HepG2 (cell line): ENCODE measurements around the gene ZNF132. TPM values are rescaled to one million over a fixed set of nuclear protein-coding genes. Genes with fewer than 3 reads are reported as not detected.

Experiments used
- BRCA1 ChIP-seq: sonication (generic); formaldehyde crosslinking; IDR thresholded peaks from 2 replicates; pipeline ENCODE4 v1.4.0; 2020; ENCODE audit warnings: missing genetic modification reagents
- CBFB ChIP-seq: sonication (generic); formaldehyde crosslinking; IDR thresholded peaks from 2 replicates; pipeline ENCODE4 v1.4.0; 2020; ENCODE audit warnings: missing genetic modification reagents
- ERF ChIP-seq: IDR thresholded peaks from 2 replicates; pipeline ENCODE4 v1.6.1; 2018; ENCODE audit warnings: missing biosample characterization, missing genetic modification reagents
- EZH2 ChIP-seq: conservative IDR thresholded peaks from 2 replicates; pipeline ENCODE4 v1.6.1; 2012; ENCODE audit warnings: mild to moderate bottlenecking, low read depth, low read length, moderate library complexity
- KDM4B ChIP-seq: sonication (generic); formaldehyde crosslinking; IDR thresholded peaks from 2 replicates; pipeline ENCODE4 v1.4.0; 2020; ENCODE audit warnings: missing genetic modification reagents
- MAFF ChIP-seq: IDR thresholded peaks from 2 replicates; pipeline ENCODE4 v1.6.1; 2011; ENCODE audit warnings: low read depth, low read length, improper control_type of control experiment
- NFATC3 ChIP-seq: sonication (generic); formaldehyde crosslinking; IDR thresholded peaks from 2 replicates; pipeline ENCODE4 v1.5.1; 2020; ENCODE audit warnings: mild to moderate bottlenecking, missing genetic modification reagents
- NFE2L2 ChIP-seq: fragments of 150-350 bp; IDR thresholded peaks from 2 replicates; pipeline ENCODE4 v1.6.1; 2014; ENCODE audit warnings: low read length
- NR2F6 ChIP-seq, 2 experiments: IDR thresholded peaks; 2 replicates each; pipeline ENCODE4 v1.6.1; 2016; ENCODE audit warnings: antibody characterized with exemption in 1 of 2, mild to moderate bottlenecking in 1 of 2
- PAXIP1 ChIP-seq: sonication (generic); formaldehyde crosslinking; conservative IDR thresholded peaks from 2 replicates; pipeline ENCODE4 v1.4.0; 2020; ENCODE audit warnings: mild to moderate bottlenecking, missing genetic modification reagents, moderate library complexity
- PCBP2 ChIP-seq: fragments of 200-400 bp; formaldehyde crosslinking; optimal IDR thresholded peaks from 2 replicates; pipeline ENCODE3; 2018; ENCODE audit warnings: low read length, low read depth; ENCODE audit not compliant: poor library complexity, severe bottlenecking
- PHF21A ChIP-seq: sonication (generic); formaldehyde crosslinking; IDR thresholded peaks from 2 replicates; pipeline ENCODE4 v1.5.0; 2020; ENCODE audit warnings: mild to moderate bottlenecking, missing genetic modification reagents
- XBP1 ChIP-seq: sonication (generic); formaldehyde crosslinking; IDR thresholded peaks from 2 replicates; pipeline ENCODE4 v1.5.0; 2020; ENCODE audit warnings: missing genetic modification reagents
- ZBTB25 ChIP-seq: IDR thresholded peaks from 2 replicates; pipeline ENCODE4 v1.6.1; 2018; ENCODE audit warnings: missing genetic modification reagents
- ZFY ChIP-seq: sonication (generic); formaldehyde crosslinking; IDR thresholded peaks from 2 replicates; pipeline ENCODE4 v1.4.0; 2020; ENCODE audit warnings: missing genetic modification reagents
- ZNF326 ChIP-seq: sonication (generic); formaldehyde crosslinking; IDR thresholded peaks from 2 replicates; pipeline ENCODE4 v1.4.0; 2020; ENCODE audit warnings: missing genetic modification reagents, borderline replicate concordance
- ZNF430 ChIP-seq: sonication (generic); formaldehyde crosslinking; IDR thresholded peaks from 2 replicates; pipeline ENCODE4 v1.9.0; 2021; ENCODE audit warnings: mild to moderate bottlenecking, missing genetic modification reagents
- ZNF501 ChIP-seq: sonication (generic); formaldehyde crosslinking; IDR thresholded peaks from 2 replicates; pipeline ENCODE4 v1.5.1; 2020; ENCODE audit warnings: mild to moderate bottlenecking, moderate library complexity, missing genetic modification reagents
- ZNF616 ChIP-seq: sonication (generic); formaldehyde crosslinking; IDR thresholded peaks from 2 replicates; pipeline ENCODE4 v1.5.0; 2020; ENCODE audit warnings: low read depth, mild to moderate bottlenecking, missing genetic modification reagents
- ZNF672 ChIP-seq: sonication (generic); formaldehyde crosslinking; IDR thresholded peaks from 2 replicates; pipeline ENCODE4 v1.8.1; 2022; ENCODE audit warnings: missing genetic modification reagents
- ZNF768 ChIP-seq: sonication (generic); formaldehyde crosslinking; IDR thresholded peaks from 2 replicates; pipeline ENCODE4 v1.4.0; 2020; ENCODE audit warnings: missing genetic modification reagents
- ZNF781 ChIP-seq: sonication (generic); formaldehyde crosslinking; IDR thresholded peaks from 2 replicates; pipeline ENCODE4 v1.5.1; 2020; ENCODE audit warnings: borderline replicate concordance, mild to moderate bottlenecking, missing genetic modification reagents; ENCODE audit errors: not compliant biosample characterization
- ZNF792 ChIP-seq: IDR thresholded peaks from 2 replicates; pipeline ENCODE4 v1.6.1; 2016
- ZXDC ChIP-seq: sonication (generic); formaldehyde crosslinking; IDR thresholded peaks from 2 replicates; pipeline ENCODE4 v1.5.0; 2020; ENCODE audit warnings: mild to moderate bottlenecking, missing genetic modification reagents
- polyA plus RNA-seq, 8 experiments: library from polyadenylated mRNA; depleted of rRNA in 3 of 8; stranded (reverse) in 7 of 8; unstranded in 1 of 8; fragments of >200 nt; fragmentation: Illumina TruSeq in 4 of 8; extraction: Trizol in 4 of 8; gene quantifications; 2 replicates each; pipeline versions ENCODE4 v1.2.1 to v1.2.3, GENCODE V29; 2011 to 2016; ENCODE audit warnings: low read depth in 4 of 8, missing spikeins in 1 of 8, mixed read lengths in 1 of 8; ENCODE audit not compliant: insufficient read depth in 1 of 8
- total RNA-seq, 5 experiments: library from RNA; depleted of rRNA; stranded (reverse); fragments of >200 nt; fragmentation: Illumina TruSeq; extraction: Trizol; gene quantifications; 2 replicates each; pipeline ENCODE4 v1.2.3, GENCODE V29; 2016; ENCODE audit warnings: low read depth in 1 of 5

The ZNF132 gene
- total and polyA plus RNA-seq, 2 of the 13 experiments (the other 11 are each of a cell fraction or from before 2014, with no cell fraction given): not detected

GRCh38 chr19:58386576-58387337 is 53.2 kb downstream of the ZNF132 start, which contains the start of gene RPS5 (continued):
- peak; percentile 67 for TF ChIP-seq ZNF781 (CRISPR knock-in tag)
- peak; percentile 67 for TF ChIP-seq ZNF616 (CRISPR knock-in tag)
- peak; percentile 45; the same call in 1 of the 2 replicates for TF ChIP-seq PHF21A
- peak; percentile 22; the same call in 1 of the 2 replicates for TF ChIP-seq MAFF
- no peak; the same call in 1 of the 2 replicates for TF ChIP-seq NR2F6 (IDR thresholded peaks at IDR 0.05)
- TF ChIP-seq NR2F6 (CRISPR knock-in tag; IDR thresholded peaks at IDR 0.05): peak; percentile 7; the same call in 1 of the 2 replicates
- peak; percentile 62 for TF ChIP-seq BRCA1
- TF ChIP-seq ZNF430: peak; percentile 83
- TF ChIP-seq XBP1: peak; percentile 21; the same call in 1 of the 2 replicates
- peak; percentile 70 for TF ChIP-seq ZXDC (CRISPR knock-in tag)
- TF ChIP-seq ZNF672 (CRISPR knock-in tag): no peak
- peak; percentile 31; the same call in 1 of the 2 replicates for TF ChIP-seq ERF (CRISPR knock-in tag)
- TF ChIP-seq KDM4B (CRISPR knock-in tag): peak; percentile 66; the same call in 1 of the 2 replicates
- no peak for TF ChIP-seq EZH2
- TF ChIP-seq ZFY: peak; percentile 96
- peak; percentile 30; the same call in 1 of the 2 replicates for TF ChIP-seq PAXIP1
- peak; percentile 83 for TF ChIP-seq ZNF501 (CRISPR knock-in tag)
- TF ChIP-seq ZNF792: 0 out of 2 replicates have a peak, but pooled peaks have one; percentile 21
- 0 out of 2 replicates have a peak, but pooled peaks have one; percentile 84 for TF ChIP-seq NFATC3 (CRISPR knock-in tag)
- peak; percentile 21 for TF ChIP-seq CBFB (CRISPR knock-in tag)
- no peak for TF ChIP-seq NFE2L2
- no peak for TF ChIP-seq ZNF326 (CRISPR knock-in tag)
- TF ChIP-seq ZNF768 (CRISPR knock-in tag): peak; percentile 79
- TF ChIP-seq ZBTB25 (CRISPR knock-in tag): peak; percentile 35; the same call in 1 of the 2 replicates
- no peak for TF ChIP-seq PCBP2
